ENCODE results near the gene SEPTIN5. TPM values are rescaled to one million over a fixed set of nuclear protein-coding genes. Genes with fewer than 3 reads are reported as not detected.

SEPTIN5 gene
- total RNA-seq, 1 donor from 2014 or later, result 19.8 TPM

GRCh38 chr22:19732403-19733113, 18.3 kb downstream of the SEPTIN5 start:
- no peak for DNase-seq (ENCODE audit: low read depth in 2 of 2)

GRCh38 chr22:19733755-19734154, 19.5 kb downstream of the SEPTIN5 start:
- no peak for DNase-seq (ENCODE audit: low read depth in 2 of 2)

- DNase-seq (ENCODE audit: low read depth in 2 of 2), result no peak
Observed at GRCh38 chr22:19734163-19734562, 19.9 kb downstream of the SEPTIN5 start.

- DNase-seq (ENCODE audit: low read depth in 2 of 2), result no peak
Observed at GRCh38 chr22:19734837-19735382, 20.6 kb downstream of the SEPTIN5 start.

- DNase-seq (ENCODE audit: low read depth in 2 of 2), result no peak
Observed at GRCh38 chr22:19735665-19736510, 21.6 kb downstream of the SEPTIN5 start.

- no peak for DNase-seq (ENCODE audit: low read depth in 2 of 2)
Observed at GRCh38 chr22:19737846-19738663, 23.8 kb downstream of the SEPTIN5 start.

- DNase-seq (ENCODE audit: low read depth in 2 of 2), result no peak
Observed at GRCh38 chr22:19738664-19739447, 24.6 kb downstream of the SEPTIN5 start.

GRCh38 chr22:19739448-19739895, 25.2 kb downstream of the SEPTIN5 start:
- DNase-seq (ENCODE audit: low read depth in 2 of 2), result no peak

GRCh38 chr22:19739911-19740449, 25.7 kb downstream of the SEPTIN5 start:
- DNase-seq (ENCODE audit: low read depth in 2 of 2), result no peak

- no peak for DNase-seq (ENCODE audit: low read depth in 2 of 2)
Observed at GRCh38 chr22:19740586-19740985, 26.3 kb downstream of the SEPTIN5 start.

GRCh38 chr22:19741053-19741452, 26.8 kb downstream of the SEPTIN5 start:
- DNase-seq (ENCODE audit: low read depth in 2 of 2), result no peak

GRCh38 chr22:19742160-19743066, 28.1 kb downstream of the SEPTIN5 start:
- DNase-seq (ENCODE audit: low read depth in 2 of 2), result no peak

GRCh38 chr22:19743081-19743480, 28.8 kb downstream of the SEPTIN5 start:
- DNase-seq (ENCODE audit: low read depth in 2 of 2), result no peak

GRCh38 chr22:19743651-19744050, 29.3 kb downstream of the SEPTIN5 start:
- DNase-seq (ENCODE audit: low read depth in 2 of 2), result no peak

GRCh38 chr22:19744350-19745006, 30.2 kb downstream of the SEPTIN5 start:
- DNase-seq (ENCODE audit: low read depth in 2 of 2), result no peak

- DNase-seq (ENCODE audit: low read depth in 2 of 2), result no peak
Observed at GRCh38 chr22:19745155-19746101, 31.1 kb downstream of the SEPTIN5 start.

GRCh38 chr22:19746726-19747125, 32.4 kb downstream of the SEPTIN5 start:
- DNase-seq (ENCODE audit: low read depth in 2 of 2), result no peak

- no peak for DNase-seq (ENCODE audit: low read depth in 2 of 2)
Observed at GRCh38 chr22:19747551-19747950, 33.2 kb downstream of the SEPTIN5 start.
